HS-27A (cell line): ENCODE data around the gene VSIG2.

Source experiments
- DNase-seq: peaks from one replicate; pipeline ENCODE4 v3.0.0-alpha.2; 2012; ENCODE audit warnings: low read depth, missing footprints

VSIG2 gene

GRCh38 chr11:124748481-124749343, 3.3 kb downstream of the VSIG2 start:
- no peak for DNase-seq

DNA sequence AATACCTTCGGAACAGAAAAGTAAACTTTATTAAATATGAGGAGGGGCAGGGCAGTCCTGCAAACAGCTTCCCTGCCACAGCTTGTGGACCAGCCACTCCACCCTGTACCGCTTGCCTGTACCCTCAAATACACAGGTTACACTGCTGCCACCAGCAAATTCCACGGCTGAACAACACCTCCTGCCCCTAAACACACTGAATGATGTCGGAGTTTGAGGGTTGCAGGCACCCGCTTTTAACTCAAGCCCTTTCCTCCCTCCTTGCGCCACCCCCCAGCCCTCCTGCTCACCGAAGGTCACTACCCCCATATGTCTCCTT, 4.0 kb downstream of the VSIG2 start:
- no peak for DNase-seq

DNA sequence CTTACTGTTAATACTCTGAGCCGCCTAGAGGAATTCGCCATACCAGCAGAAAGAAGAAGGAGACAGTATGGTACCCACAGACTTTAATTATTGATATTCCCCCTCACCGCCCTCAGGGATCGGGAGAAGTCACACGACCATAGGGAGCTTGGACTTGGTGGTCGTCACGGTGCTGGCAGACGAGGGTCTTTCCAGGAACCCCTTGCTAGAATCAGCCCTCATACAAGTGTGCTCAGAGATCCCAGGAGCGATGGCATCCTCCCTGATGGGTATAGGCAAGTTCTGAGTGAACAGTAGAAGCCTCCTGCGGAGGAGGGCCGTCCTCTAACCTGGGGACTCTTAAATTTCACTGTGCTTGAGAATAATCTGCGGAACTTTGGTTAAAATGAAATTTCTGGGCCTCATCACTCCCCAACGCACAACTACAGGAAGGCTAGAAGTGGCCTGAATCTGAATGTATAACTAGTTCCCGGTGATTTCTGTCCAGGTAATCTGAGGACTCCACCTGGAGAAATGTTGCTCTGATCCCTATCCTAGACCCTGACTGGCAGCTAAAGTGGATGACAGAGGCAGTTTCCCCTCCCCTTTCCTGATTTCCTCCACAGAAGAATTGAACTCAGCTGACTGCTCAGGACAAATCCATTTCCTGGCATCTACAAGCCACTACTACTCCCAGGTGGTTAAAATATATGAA, 4.5 kb downstream of the VSIG2 start:
- DNase-seq = no peak

DNA sequence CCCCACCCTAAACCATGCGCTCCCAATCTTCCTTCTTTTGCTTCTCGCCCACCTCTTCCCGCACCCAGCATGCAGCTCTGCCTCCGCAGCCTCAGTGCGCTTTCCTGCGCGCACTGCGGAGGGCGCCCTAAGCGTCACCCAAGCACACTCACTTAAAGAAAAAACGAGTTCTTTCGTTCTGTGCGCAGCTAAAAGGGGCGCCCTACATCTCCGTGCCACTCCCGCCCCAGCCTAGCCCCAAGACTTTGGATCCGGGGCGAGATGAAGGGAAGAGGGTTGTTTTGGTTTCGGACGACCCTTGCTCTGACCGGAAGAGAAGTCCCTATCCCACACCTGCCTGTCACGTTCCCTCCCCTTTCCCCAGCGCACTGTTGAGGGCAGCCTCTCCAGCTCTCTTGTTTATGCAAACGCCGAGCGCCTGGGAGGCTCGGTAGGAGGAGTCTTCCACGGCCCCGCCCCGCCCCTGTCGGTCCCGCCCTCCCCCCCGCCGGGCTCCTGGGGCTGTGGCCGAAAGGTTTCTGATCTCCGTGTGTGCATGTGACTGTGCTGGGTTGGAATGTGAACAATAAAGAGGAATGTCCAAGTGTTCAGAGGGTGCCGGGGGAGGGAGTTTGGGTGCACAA, 5.3 kb downstream of the VSIG2 start:
- no peak for DNase-seq

DNA sequence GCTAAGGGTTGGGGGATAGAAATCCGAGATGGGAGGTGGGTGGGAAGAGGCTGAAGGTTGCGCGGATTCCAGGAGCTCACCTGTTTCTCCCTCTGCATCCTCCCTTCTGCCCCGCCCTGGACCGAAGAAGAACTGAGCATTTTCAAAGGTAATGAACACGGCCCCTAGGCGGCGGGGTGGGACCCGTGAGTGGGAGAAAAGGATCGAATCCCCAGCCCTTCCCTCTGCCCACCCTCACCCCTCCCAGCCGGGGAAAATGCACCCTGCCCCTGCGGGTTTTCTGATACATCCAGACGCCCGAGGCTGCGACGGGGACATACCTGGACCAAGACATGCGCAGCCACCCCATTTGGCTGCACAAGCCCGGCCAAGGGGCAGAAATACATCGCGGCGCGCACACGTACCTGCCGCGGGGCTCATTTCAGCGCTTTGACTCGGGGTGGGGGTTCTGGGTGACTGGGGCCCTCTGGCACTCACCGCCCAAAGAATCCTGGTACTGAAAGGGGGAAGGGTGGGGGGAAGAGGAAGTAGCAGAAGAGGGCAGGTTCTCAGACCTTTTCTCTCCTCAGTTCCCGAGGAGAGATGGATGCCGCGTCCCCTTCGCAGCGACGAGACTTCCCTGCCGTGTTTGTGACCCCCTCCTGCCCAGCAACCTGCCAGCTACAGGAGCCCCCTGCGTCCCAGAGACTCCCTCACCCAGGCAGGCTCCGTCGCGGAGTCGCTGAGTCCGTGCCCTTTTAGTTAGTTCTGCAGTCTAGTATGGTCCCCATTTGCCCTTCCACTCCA, 6.0 kb downstream of the VSIG2 start:
- no peak for DNase-seq

DNA sequence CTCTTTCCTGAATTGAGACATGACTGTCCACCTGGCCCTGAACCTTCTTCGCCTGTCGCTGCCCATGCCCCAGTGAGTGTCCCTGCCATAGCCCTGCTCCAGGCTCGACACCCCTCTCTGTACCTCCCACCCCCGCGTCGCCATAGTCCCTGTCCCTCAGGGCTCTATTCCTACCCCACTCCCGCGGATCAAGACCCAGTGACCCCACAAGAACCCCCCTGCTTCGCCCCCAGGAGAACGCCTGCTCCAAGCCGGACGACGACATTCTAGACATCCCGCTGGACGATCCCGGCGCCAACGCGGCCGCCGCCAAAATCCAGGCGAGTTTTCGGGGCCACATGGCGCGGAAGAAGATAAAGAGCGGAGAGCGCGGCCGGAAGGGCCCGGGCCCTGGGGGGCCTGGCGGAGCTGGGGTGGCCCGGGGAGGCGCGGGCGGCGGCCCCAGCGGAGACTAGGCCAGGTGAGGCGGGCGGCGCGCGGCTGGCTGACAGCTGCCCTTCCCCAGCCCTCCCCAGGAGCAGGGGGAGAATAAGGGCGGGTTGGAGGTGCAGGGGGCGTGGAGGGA, 6.7 kb downstream of the VSIG2 start:
- DNase-seq = no peak

GRCh38 chr11:124743050-124743449, 9.0 kb downstream of the VSIG2 start:
- no peak for DNase-seq

- DNase-seq = no peak
Measured at GRCh38 chr11:124742555-124742954, 9.5 kb downstream of the VSIG2 start.

GRCh38 chr11:124740277-124740882, 11.7 kb downstream of the VSIG2 start:
- DNase-seq = no peak

DNA sequence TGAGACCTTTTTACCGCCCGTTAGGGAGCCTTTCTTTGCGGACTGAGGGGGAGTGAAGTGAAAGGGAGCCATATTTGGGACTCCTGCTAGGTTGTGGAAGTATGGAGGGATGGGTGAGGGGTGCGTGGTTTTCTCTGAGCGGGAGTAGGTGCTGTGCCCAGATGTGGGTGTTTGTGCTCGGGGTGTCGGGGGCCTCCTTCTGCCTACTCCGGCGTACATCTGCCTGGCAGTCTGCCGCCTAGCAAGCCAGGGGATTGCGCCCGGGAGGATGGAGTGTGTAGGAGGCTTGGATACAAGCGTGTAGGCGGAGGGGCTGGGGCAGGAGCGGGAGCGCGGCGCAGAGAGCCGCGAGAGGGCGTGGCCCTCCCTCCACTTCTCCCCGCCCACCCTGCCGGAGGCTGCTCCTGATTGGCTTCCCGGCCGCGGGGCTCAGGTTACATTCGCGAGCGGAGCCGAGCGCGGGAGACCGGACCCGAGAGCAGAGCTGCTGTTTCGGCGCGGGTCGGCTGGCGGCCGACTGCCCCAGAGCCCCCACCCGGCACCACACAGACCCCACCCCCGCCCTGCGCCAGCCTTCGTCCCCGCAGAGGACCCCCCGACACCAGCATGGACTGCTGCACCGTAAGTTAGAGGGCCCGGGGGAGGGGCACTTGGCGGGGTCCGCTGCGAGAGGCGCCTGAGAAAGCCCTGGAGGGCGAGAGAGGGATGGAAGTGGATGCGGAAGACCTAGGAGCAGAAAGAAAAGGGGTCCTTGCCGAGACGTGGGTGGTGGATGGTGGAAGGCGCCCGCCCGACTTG, 12.4 kb downstream of the VSIG2 start, which contains the start of gene NRGN:
Gene NRGN, plus strand, starts transcription at position 464 of the 798 bp plus-strand sequence. Its CDS starts 143 bp downstream, at position 607.
- DNase-seq = peak; percentile 35

DNA sequence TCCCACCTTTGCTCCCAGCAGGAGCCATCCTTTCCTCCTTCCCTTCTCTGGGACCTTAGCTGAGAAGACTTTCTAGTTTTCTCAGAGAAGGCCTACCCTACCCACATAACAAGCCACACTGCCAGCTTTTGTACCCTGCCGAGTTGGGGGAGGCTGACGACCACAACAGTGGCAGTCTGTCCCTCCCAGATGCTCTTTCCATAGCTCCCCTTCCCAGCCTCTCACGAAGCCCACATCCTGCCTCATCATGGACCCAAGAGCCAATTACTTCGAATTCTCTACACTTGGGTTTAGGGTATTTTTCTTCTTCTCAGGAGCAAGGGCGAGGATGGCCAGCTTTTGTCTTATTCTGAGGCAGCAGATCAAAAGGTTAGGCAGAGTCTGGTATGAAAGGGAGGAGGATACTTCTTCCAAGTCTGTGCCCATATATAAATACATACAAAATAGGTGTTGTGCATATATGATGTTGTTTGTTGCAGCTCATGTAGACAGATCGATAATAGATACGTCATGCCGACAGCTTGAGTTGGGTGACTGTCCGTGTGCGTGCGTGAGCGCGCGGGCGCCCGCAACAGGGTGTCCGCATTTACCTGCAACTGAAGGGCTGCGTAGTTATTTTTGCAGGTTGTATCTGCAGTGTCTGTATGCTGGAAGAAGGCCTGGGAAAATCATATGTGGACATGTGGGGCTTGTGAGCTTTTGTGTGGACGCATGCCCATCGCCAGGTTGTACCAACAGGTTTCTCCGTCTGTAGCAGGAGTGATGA, 13.2 kb downstream of the VSIG2 start:
- no peak for DNase-seq

- DNase-seq = no peak
Measured at GRCh38 chr11:124737638-124738305, 14.3 kb downstream of the VSIG2 start.

DNA sequence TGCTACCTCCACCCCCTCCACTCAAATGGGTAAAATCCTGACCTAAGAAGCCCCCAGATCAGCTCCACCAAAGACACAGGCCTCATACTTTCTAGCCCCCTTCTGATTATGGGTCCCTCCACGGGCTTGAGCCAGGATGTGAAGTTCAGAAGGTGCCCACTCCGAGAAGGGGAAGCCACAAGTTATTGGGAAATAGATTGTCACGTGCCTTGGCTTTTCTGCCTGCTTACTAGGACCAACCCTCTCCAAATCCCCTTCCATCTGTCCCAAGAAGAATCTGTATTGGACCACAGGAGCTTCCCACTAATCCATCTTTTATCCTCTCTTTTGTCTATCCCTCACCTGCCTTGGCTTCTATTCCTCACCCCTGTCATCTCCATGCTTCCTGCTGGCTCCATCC, 15.3 kb downstream of the VSIG2 start:
- no peak for DNase-seq

DNA sequence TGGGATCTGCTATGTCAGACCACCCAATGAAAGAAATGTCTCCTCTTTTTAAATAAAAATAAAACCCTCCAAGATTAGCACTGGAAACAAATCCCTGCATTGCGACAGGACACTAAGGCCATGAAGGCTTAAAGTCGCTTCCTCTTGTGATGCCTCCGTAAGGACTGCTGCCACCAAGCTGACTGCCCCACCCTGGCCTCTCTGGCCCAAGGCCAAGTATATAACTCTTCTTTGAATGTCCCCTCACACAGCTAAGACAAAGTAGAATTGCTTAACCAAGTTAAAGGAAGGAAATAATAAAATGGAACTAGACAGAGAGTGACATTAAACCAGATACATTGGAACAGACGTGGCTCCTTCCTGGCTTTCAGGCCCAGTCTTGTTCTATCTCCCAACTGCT, 19.8 kb downstream of the VSIG2 start:
- DNase-seq = no peak

DNA sequence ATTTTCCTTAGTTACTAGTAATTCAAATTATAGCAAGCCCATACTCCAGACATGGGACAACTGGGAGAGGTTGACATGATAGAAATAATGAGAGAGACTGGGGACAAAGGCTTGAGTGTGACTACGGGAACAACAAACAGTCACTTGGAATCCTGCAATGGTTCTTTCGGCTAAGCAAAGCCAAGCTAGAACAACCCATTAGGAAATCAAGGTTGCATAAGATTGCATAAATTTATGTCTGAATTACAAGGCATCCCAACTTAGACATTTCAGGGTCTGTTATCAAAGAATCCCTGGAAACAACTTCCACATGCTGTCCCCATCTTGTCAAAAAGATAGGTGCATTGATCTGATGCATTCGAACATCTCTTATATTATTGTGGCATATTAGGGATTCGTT, 22.5 kb downstream of the VSIG2 start:
- DNase-seq = no peak

- no peak for DNase-seq
Measured at GRCh38 chr11:124728134-124728533, 23.9 kb downstream of the VSIG2 start.

DNA sequence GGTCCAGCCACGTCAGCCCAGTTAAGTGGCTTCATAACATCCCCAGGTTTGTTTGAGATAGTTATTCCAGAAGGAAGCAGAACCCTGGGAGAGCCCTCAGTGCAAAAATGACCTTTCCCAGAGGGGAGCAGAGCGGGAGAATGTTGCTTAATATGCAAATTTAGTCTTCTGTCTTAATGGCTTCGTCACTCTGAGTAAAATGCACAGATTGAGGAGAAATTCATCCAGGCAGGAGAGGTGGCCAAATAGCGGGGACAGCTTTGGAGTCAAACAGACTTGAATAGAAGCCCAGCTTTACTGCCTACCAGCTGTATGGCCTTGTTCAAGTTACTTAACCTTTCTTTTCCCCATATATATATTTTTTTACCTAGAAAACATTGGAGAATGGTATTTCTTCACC, 24.6 kb downstream of the VSIG2 start:
- no peak for DNase-seq

GRCh38 chr11:124725719-124726105, 26.3 kb downstream of the VSIG2 start:
- DNase-seq = no peak

DNA sequence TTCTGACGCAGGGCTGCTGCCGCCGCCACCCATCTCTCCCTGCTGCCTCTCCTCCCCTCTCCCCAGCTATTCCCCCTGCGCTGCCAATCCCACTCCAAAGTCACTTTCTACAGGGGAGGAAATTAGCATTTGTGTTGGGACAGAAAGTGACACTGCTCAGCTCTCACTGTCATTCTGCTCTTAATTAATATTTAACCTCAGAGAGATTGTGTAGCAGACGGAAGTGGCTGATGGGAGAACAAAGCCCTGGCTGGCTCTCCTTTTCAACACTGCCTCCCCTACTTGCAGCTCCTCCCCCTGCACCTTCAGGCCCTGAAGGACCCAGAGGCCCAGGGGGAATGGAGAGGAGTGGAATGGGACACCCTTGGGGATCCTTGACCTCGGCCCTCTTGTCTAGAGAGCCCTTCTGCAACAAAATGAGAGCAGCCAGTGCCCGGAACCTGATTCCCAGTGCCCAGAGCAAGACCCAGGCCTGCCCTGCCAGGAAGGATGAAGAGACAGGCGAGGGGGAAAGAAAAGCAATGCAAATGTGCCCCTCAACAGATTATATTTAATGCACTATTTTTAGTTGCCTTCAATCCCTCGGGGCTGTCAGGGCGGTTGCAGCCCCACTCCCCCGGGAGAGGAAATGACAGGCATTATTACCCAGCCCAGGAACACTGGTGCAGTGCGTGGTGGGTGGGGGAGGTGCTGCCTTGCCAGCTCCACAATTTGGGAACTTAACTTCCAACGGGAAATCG, 26.9 kb downstream of the VSIG2 start:
- no peak for DNase-seq
